H1 (cell line): ENCODE measurements around the gene LPP. TPM values are rescaled to one million over a fixed set of nuclear protein-coding genes. Genes with fewer than 3 reads are reported as not detected.

ENCODE experiments used
- CTCF ChIA-PET: fragments of 300-600 bp; sonication (Branson Sonifier 250); formaldehyde crosslinking; loops from one replicate; lab custom pipeline; 2021; ENCODE audit not compliant: partially characterized antibody; lab: Charles Lee
- POLR2A ChIA-PET: fragments of 300-600 bp; sonication (Branson Sonifier 250); formaldehyde crosslinking; loops from one replicate; lab custom pipeline; 2021; ENCODE audit warnings: inconsistent platforms; ENCODE audit not compliant: partially characterized antibody; lab: Charles Lee
- DNase-seq, 2 experiments: peaks; one replicate each; pipeline versions ENCODE4 v3.0.0 to v3.0.0-alpha.2; 2010 to 2022; ENCODE audit warnings: low spot score in 2 of 2, low read depth in 1 of 2, mixed read lengths in 1 of 2
- FAIRE-seq: peaks from 2 replicates; lab custom pipeline; 2011; peaks lifted over from hg19 to GRCh38; lab: Jason Lieb, UNC
- H2AFZ ChIP-seq: 2 replicates; pipeline ENCODE4 v1.8.1; 2012; ENCODE audit warnings: low read length, inconsistent platforms
- H2AK5ac ChIP-seq: 2 replicates; pipeline ENCODE4 v1.6.1; 2013; ENCODE audit warnings: low read depth, low read length
- H2BK120ac ChIP-seq: replicated peaks from 2 replicates; pipeline ENCODE3; 2013; ENCODE audit warnings: low read depth, low read length, inconsistent platforms
- H2BK12ac ChIP-seq: 2 replicates; pipeline ENCODE4 v1.6.1; 2013; ENCODE audit warnings: low read depth, low read length
- H2BK15ac ChIP-seq: 2 replicates; pipeline ENCODE4 v1.6.1; 2013; ENCODE audit warnings: low read length
- H2BK20ac ChIP-seq: 2 replicates; pipeline ENCODE4 v1.6.1; 2013; ENCODE audit warnings: low read length
- H2BK5ac ChIP-seq: 2 replicates; pipeline ENCODE4 v1.6.1; 2013; ENCODE audit warnings: low read depth, low read length
- H3K14ac ChIP-seq: 2 replicates; pipeline ENCODE4 v1.6.1; 2013; ENCODE audit warnings: inconsistent platforms; ENCODE audit not compliant: insufficient read length
- H3K18ac ChIP-seq: 2 replicates; pipeline ENCODE4 v1.6.1; 2013; ENCODE audit warnings: low read length; ENCODE audit errors: extremely low read depth
- H3K23ac ChIP-seq: 2 replicates; pipeline ENCODE4 v1.6.1; 2013; ENCODE audit warnings: inconsistent platforms; ENCODE audit not compliant: insufficient read length
- H3K23me2 ChIP-seq: 2 replicates; pipeline ENCODE4 v1.6.1; 2013; ENCODE audit warnings: low read depth, low read length
- H3K27ac ChIP-seq: 2 replicates; pipeline ENCODE4 v1.6.1; 2011; ENCODE audit warnings: low read depth, low read length, inconsistent platforms
- H3K27me3 ChIP-seq, 4 experiments: replicated peaks in 1 of 4; 1 replicate in 1 of 4; 2 replicates in 3 of 4; pipeline versions ENCODE4 v1.6.1 to v1.8.1; 2011 to 2013; ENCODE audit warnings: low read length in 3 of 4, mild to moderate bottlenecking in 3 of 4, inconsistent platforms in 2 of 4, mixed read lengths in 2 of 4, moderate library complexity in 1 of 4; ENCODE audit not compliant: control insufficient read depth in 3 of 4, insufficient read depth in 3 of 4; ENCODE audit errors: extremely low read depth in 1 of 4
- H3K36me3 ChIP-seq, 4 experiments: 2 replicates each; pipeline versions ENCODE4 v1.6.1 to v1.8.1; 2011 to 2013; ENCODE audit warnings: mild to moderate bottlenecking in 4 of 4, low read length in 3 of 4, moderate library complexity in 2 of 4, control low read depth in 1 of 4, inconsistent platforms in 1 of 4; ENCODE audit not compliant: insufficient read depth in 4 of 4, control insufficient read depth in 2 of 4
- H3K4ac ChIP-seq: replicated peaks from 2 replicates; pipeline ENCODE3; 2013; ENCODE audit warnings: low read length, low read depth, mixed read lengths, inconsistent platforms; ENCODE audit not compliant: insufficient read length
- H3K4me1 ChIP-seq, 4 experiments: replicated peaks in 1 of 4; 1 replicate in 1 of 4; 2 replicates in 3 of 4; pipeline versions ENCODE4 v1.6.1 to v1.8.1; 2011 to 2013; ENCODE audit warnings: low read length in 3 of 4, inconsistent platforms in 2 of 4, mixed read lengths in 1 of 4; ENCODE audit not compliant: insufficient read depth in 4 of 4, control insufficient read depth in 3 of 4
- H3K4me2 ChIP-seq, 2 experiments: 2 replicates each; pipeline versions ENCODE4 v1.6.1 to v1.8.1; 2011 to 2013; ENCODE audit warnings: low read depth in 2 of 2, low read length in 2 of 2, control low read depth in 1 of 2, inconsistent platforms in 1 of 2, mild to moderate bottlenecking in 1 of 2; ENCODE audit not compliant: insufficient read depth in 1 of 2
- H3K4me3 ChIP-seq, 4 experiments: fragments of 200-600, 300-600 bp in 1 of 4; sonication (generic), shearing (Covaris generic), sonication (Bioruptor Twin) in 1 of 4; 2 replicates each; pipeline versions ENCODE4 v1.5.1 to v1.8.1; 2011 to 2016; ENCODE audit warnings: low read length in 4 of 4, low read depth in 3 of 4, control low read depth in 2 of 4, inconsistent platforms in 2 of 4, mild to moderate bottlenecking in 2 of 4, mixed read lengths in 1 of 4, moderate library complexity in 1 of 4; ENCODE audit not compliant: insufficient read depth in 2 of 4; ENCODE audit errors: extremely low read depth in 1 of 4
- H3K56ac ChIP-seq: replicated peaks from 2 replicates; pipeline ENCODE3; 2013; ENCODE audit warnings: low read depth, mild to moderate bottlenecking, mixed read lengths, low read length, inconsistent platforms; ENCODE audit not compliant: insufficient read length
- H3K79me1 ChIP-seq: 2 replicates; pipeline ENCODE4 v1.6.1; 2013; ENCODE audit warnings: low read depth, low read length, control low read depth
- H3K79me2 ChIP-seq, 2 experiments: 2 replicates each; pipeline versions ENCODE4 v1.6.1 to v1.8.1; 2012 to 2013; ENCODE audit warnings: low read length in 2 of 2, mild to moderate bottlenecking in 2 of 2, inconsistent platforms in 1 of 2; ENCODE audit not compliant: insufficient read depth in 2 of 2, control insufficient read depth in 1 of 2
- H3K9ac ChIP-seq, 4 experiments: replicated peaks in 1 of 4; 1 replicate in 1 of 4; 2 replicates in 3 of 4; pipeline versions ENCODE4 v1.6.1 to v1.8.1; 2011 to 2013; ENCODE audit warnings: low read depth in 3 of 4, low read length in 3 of 4, control low read depth in 2 of 4, mild to moderate bottlenecking in 2 of 4, moderate library complexity in 2 of 4, inconsistent platforms in 1 of 4; ENCODE audit errors: extremely low read depth in 1 of 4
- H3K9me3 ChIP-seq, 2 experiments: 2 replicates each; pipeline versions ENCODE4 v1.6.1 to v1.8.1; 2012 to 2013; ENCODE audit warnings: mild to moderate bottlenecking in 2 of 2, moderate library complexity in 2 of 2, control low read depth in 1 of 2, inconsistent platforms in 1 of 2, low read depth in 1 of 2, low read length in 1 of 2, mixed read lengths in 1 of 2; ENCODE audit not compliant: insufficient read depth in 2 of 2
- H4K20me1 ChIP-seq, 2 experiments: replicated peaks in 1 of 2; 2 replicates each; pipeline versions ENCODE3 to v1.8.1; 2011 to 2013; ENCODE audit warnings: inconsistent platforms in 2 of 2, low read length in 2 of 2, mild to moderate bottlenecking in 1 of 2; ENCODE audit not compliant: insufficient read depth in 2 of 2, control insufficient read depth in 1 of 2
- H4K5ac ChIP-seq: 2 replicates; pipeline ENCODE4 v1.6.1; 2013; ENCODE audit warnings: low read length, low read depth, mixed read lengths, inconsistent platforms; ENCODE audit not compliant: insufficient read length
- H4K8ac ChIP-seq: 2 replicates; pipeline ENCODE4 v1.8.0; 2013; ENCODE audit warnings: mild to moderate bottlenecking, moderate library complexity, low read length, inconsistent platforms; ENCODE audit not compliant: insufficient read depth; ENCODE audit errors: extremely low read depth
- H4K91ac ChIP-seq: replicated peaks from 2 replicates; pipeline ENCODE3; 2013; ENCODE audit warnings: low read length, mixed read lengths, inconsistent platforms; ENCODE audit not compliant: insufficient read length
- ASH2L ChIP-seq: fragments of 200-600, 300-600 bp; sonication (generic); IDR thresholded peaks from one replicate; pipeline ENCODE4 v1.7.1; 2017; ENCODE audit warnings: low read length
- BACH1 ChIP-seq: IDR thresholded peaks from 2 replicates; pipeline ENCODE4 v1.6.1; 2012; ENCODE audit warnings: low read length, improper control_type of control experiment
- CBX5 ChIP-seq: fragments of 300-800, 300-1000 bp; sonication (generic); IDR thresholded peaks from 2 replicates; pipeline ENCODE4 v1.7.1; 2016; ENCODE audit warnings: antibody characterized with exemption, low read length, low read depth
- CHD2 ChIP-seq: IDR thresholded peaks from 2 replicates; pipeline ENCODE4 v1.6.1; 2012; ENCODE audit warnings: low read length, improper control_type of control experiment
- EGR1 ChIP-seq: IDR thresholded peaks from 2 replicates; pipeline ENCODE4 v1.6.1; 2011; ENCODE audit warnings: low read depth, low read length, borderline replicate concordance
- GABPA ChIP-seq: IDR thresholded peaks from 2 replicates; pipeline ENCODE4 v1.6.1; 2011; ENCODE audit warnings: mild to moderate bottlenecking, low read length, moderate library complexity, borderline replicate concordance; ENCODE audit not compliant: insufficient read depth
- JUN ChIP-seq: IDR thresholded peaks from 2 replicates; pipeline ENCODE4 v1.6.1; 2011; ENCODE audit warnings: low read depth, mild to moderate bottlenecking, improper control_type of control experiment, low read length
- KDM1A ChIP-seq: fragments of 200-600, 300-600 bp; sonication (generic); IDR thresholded peaks from 2 replicates; pipeline ENCODE4 v1.7.1; 2016; ENCODE audit warnings: mild to moderate bottlenecking, low read length, borderline replicate concordance
- KDM5A ChIP-seq: fragments of 200-600 bp; IDR thresholded peaks from 2 replicates; pipeline ENCODE4 v1.7.1; 2012; ENCODE audit warnings: mild to moderate bottlenecking, low read length, inconsistent platforms, mixed read lengths
- POLR2AphosphoS5 ChIP-seq: IDR thresholded peaks from 2 replicates; pipeline ENCODE4 v1.6.1; 2011; ENCODE audit warnings: low read depth, low read length
- RBBP5 ChIP-seq: IDR thresholded peaks from 2 replicates; pipeline ENCODE4 v1.7.1; 2012; ENCODE audit warnings: low read depth, mild to moderate bottlenecking, inconsistent platforms, low read length, moderate library complexity, borderline replicate concordance
- SIRT6 ChIP-seq: IDR thresholded peaks from one replicate; pipeline ENCODE4 v1.7.1; 2012; ENCODE audit warnings: low read length, inconsistent platforms
- SRF ChIP-seq: IDR thresholded peaks from 2 replicates; pipeline ENCODE4 v1.6.1; 2011; ENCODE audit warnings: mild to moderate bottlenecking, low read depth, low read length, moderate library complexity
- polyA plus RNA-seq, 7 experiments: library from polyadenylated mRNA; depleted of rRNA in 3 of 7; stranded (reverse) in 5 of 7; unstranded in 2 of 7; fragments of >200 nt in 5 of 7; fragments of 200-250 nt in 2 of 7; gene quantifications; 1 replicate in 5 of 7; 2 replicates in 1 of 7; 4 replicates in 1 of 7; pipeline versions ENCODE4 v1.2.1 to v1.2.3, GENCODE V29; 2011 to 2013; ENCODE audit warnings: missing spikeins in 2 of 7, mixed read lengths in 2 of 7
- total RNA-seq: library from RNA; stranded (reverse); fragmentation: NEBNext Ultra II Directional; extraction: Animal tissue kit (Norgen Biotek cat#: 25700); gene quantifications from 2 replicates; pipeline ENCODE4 v1.2.1, GENCODE V29; 2021
- TF ChIP-seq, protein P1 (sequence below): IDR thresholded peaks from 2 replicates; pipeline ENCODE4 v1.6.1; 2011; ENCODE audit warnings: low read length, improper control_type of control experiment
- TF ChIP-seq, protein P2 (sequence below): IDR thresholded peaks from 2 replicates; pipeline ENCODE4 v1.6.1; 2012; ENCODE audit warnings: inconsistent platforms

The LPP gene
- total and polyA plus RNA-seq, 2 of the 8 experiments (the other 6 are each of a cell fraction or from before 2014, with no cell fraction given): 10.0 to 53.3 TPM

DNA sequence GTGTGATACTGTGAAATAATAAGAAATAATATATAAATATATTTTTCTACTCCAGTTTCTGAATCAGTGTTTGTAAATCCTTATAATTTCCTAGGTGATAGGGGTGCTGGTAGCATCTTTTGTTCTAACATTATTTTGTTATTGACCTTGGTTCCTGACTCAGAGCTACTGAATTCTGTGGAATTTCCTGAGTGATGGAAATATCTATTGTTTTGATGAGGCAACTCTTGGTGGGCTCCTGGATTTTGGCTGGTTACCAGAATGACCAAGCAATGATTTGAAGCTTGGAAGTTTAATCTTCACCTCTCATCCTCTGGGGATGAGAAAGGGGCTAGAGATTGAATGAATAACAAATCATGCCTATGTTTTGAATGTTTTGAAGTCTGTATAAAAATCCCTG, 377.3 kb downstream of the LPP start:
- H3K27ac ChIP-seq: no peak overlapping the region
- TF ChIP-seq CBX5 (no peak), SIRT6 (no peak), BACH1 (no peak), KDM5A (no peak), EGR1 (no peak), POLR2AphosphoS5 (no peak), GABPA (no peak), KDM1A (no peak), ASH2L (no peak), CHD2 (no peak), RBBP5 (no peak), JUN (no peak), SRF (no peak)
- TF ChIP-seq, protein P1, sequence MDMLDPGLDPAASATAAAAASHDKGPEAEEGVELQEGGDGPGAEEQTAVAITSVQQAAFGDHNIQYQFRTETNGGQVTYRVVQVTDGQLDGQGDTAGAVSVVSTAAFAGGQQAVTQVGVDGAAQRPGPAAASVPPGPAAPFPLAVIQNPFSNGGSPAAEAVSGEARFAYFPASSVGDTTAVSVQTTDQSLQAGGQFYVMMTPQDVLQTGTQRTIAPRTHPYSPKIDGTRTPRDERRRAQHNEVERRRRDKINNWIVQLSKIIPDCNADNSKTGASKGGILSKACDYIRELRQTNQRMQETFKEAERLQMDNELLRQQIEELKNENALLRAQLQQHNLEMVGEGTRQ: no peak
- TF ChIP-seq, protein P2, sequence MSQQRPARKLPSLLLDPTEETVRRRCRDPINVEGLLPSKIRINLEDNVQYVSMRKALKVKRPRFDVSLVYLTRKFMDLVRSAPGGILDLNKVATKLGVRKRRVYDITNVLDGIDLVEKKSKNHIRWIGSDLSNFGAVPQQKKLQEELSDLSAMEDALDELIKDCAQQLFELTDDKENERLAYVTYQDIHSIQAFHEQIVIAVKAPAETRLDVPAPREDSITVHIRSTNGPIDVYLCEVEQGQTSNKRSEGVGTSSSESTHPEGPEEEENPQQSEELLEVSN: no peak

More for the DNA sequence above, 377.3 kb downstream of the LPP start:
- Histone ChIP-seq H3K4ac (no peak overlapping the region), H2BK20ac (no peak overlapping the region), H4K5ac (no peak overlapping the region), H3K23ac (no peak overlapping the region), H3K18ac (no peak overlapping the region), H3K27me3 (no peaks in the 10 kb centered on the region), H3K79me2 (no peaks in the 10 kb centered on the region), H2BK120ac (no peak overlapping the region), H2BK15ac (no peak overlapping the region), H3K4me2 (no peak overlapping the region), H3K9me3 (no peaks in the 10 kb centered on the region), H3K79me1 (no peaks in the 10 kb centered on the region), H4K91ac (no peak overlapping the region), H3K4me3 (no peak overlapping the region), H3K56ac (no peak overlapping the region), H3K4me1 (0 out of 7 replicates have a peak, but pooled peaks cover 0 to 2% (median 0%) of the 10 kb centered on the region in 4 experiments), H3K9ac (no peak overlapping the region), H3K14ac (no peak overlapping the region), H2AK5ac (no peak overlapping the region), H2BK5ac (no peak overlapping the region), H4K8ac (no peak overlapping the region), H2BK12ac (no peak overlapping the region), H2AFZ (no peak overlapping the region), H3K36me3 (no peaks in the 10 kb centered on the region), H4K20me1 (no peaks in the 10 kb centered on the region), H3K23me2 (no peaks in the 10 kb centered on the region)
- ChIA-PET POLR2A (no interaction called here), CTCF (interaction anchor here (1.2 to 1.6 kb wide), 3 partner anchors 11 to 793 kb away, joined by 3 read pairs; no protein-coding TSS in a partner anchor)
- DNase-seq: no peak
- no peak for FAIRE-seq
